ENCODE results near the gene TSPAN10. TPM values are rescaled to one million over a fixed set of nuclear protein-coding genes. Genes with fewer than 3 reads are reported as not detected.

TSPAN10 gene
- total and polyA plus RNA-seq, 2 of the 8 experiments (the other 6 are each of a cell fraction or from before 2014, with no cell fraction given), result 0.99 to 1.1 TPM

- no peak overlapping the region for H2AK5ac ChIP-seq (ENCODE audit: low read depth, low read length)
- TF ChIP-seq SP1 (IDR thresholded peaks at IDR 0.05; ENCODE audit: low read depth, low read length) (no peak), EZH2 (IDR thresholded peaks at IDR 0.05; ENCODE audit: low read depth, low read length, severe bottlenecking) (no peak), SIRT6 (IDR thresholded peaks at IDR 0.05; ENCODE audit: low read length) (no peak), CBX5 (IDR thresholded peaks at IDR 0.05; ENCODE audit: low read depth, low read length) (no peak), HDAC6 (IDR thresholded peaks at IDR 0.05; ENCODE audit: low read depth, low read length) (no peak), CBX8 (IDR thresholded peaks at IDR 0.05; ENCODE audit: borderline replicate concordance, low read depth, low read length) (no peak), CREB1 (IDR thresholded peaks at IDR 0.05) (no peak), SUZ12 (IDR thresholded peaks at IDR 0.05; ENCODE audit: low read length) (no peak), HDAC2 (IDR thresholded peaks at IDR 0.05; ENCODE audit: borderline replicate concordance in 1 of 2, low read depth in 2 of 2, low read length in 2 of 2) (no peak), RXRA (IDR thresholded peaks at IDR 0.05; ENCODE audit: insufficient read depth, low read depth, low read length) (no peak), BRCA1 (IDR thresholded peaks at IDR 0.05; ENCODE audit: low read depth, low read length) (no peak), GTF2F1 (IDR thresholded peaks at IDR 0.05; ENCODE audit: borderline replicate concordance, low read depth, low read length) (no peak), USF2 (IDR thresholded peaks at IDR 0.05; ENCODE audit: low read length) (no peak)
- POLR2A ChIA-PET (ENCODE audit: partially characterized antibody), result interaction anchor here (1.0 to 2.1 kb wide), 7 partner anchors 10 to 42 kb away, joined by 3 to 8 read pairs (median 4); partner anchors contain the start of genes MRPL12, NPLOC4 and TSPAN10
- H3K14ac ChIP-seq (ENCODE audit: insufficient read length), result no peak overlapping the region
- H3K18ac ChIP-seq (ENCODE audit: extremely low read depth, low read length), result no peak overlapping the region
- no peak overlapping the region for H3K4ac ChIP-seq (replicated peaks; ENCODE audit: insufficient read length, low read depth, low read length)
- H3K23me2 ChIP-seq (ENCODE audit: low read depth, low read length), result no peaks in the 10 kb centered on the region; the same call in 1 of the 2 replicates
- no peak for DNase-seq (ENCODE audit: low read depth in 1 of 2, low spot score in 2 of 2)
- no peaks in the 10 kb centered on the region for H3K9me3 ChIP-seq (ENCODE audit: insufficient read depth in 2 of 2, low read depth in 1 of 2, low read length in 1 of 2)
- no peak overlapping the region for H4K91ac ChIP-seq (replicated peaks; ENCODE audit: insufficient read length, low read length)
- peaks cover 0 to 2% of the 10 kb centered on the region in 2 experiments; a peak in 1 of 4 replicates for H3K79me2 ChIP-seq (ENCODE audit: control insufficient read depth in 1 of 2, insufficient read depth in 2 of 2, low read length in 2 of 2)
- H2BK15ac ChIP-seq (ENCODE audit: low read length), result no peak overlapping the region
- no peak overlapping the region for H2AFZ ChIP-seq (ENCODE audit: low read length)
- H3K9ac ChIP-seq (replicated peaks in 1 of 4; ENCODE audit: extremely low read depth in 1 of 4, low read depth in 3 of 4, low read length in 3 of 4), result no peak overlapping the region
- no peak overlapping the region for H4K5ac ChIP-seq (ENCODE audit: insufficient read length, low read depth, low read length)
- H3K27ac ChIP-seq (ENCODE audit: low read depth, low read length), result no peak overlapping the region
- peaks cover 4% of the 10 kb centered on the region; the same call in 1 of the 2 replicates for H3K79me1 ChIP-seq (ENCODE audit: low read depth, low read length)
- FAIRE-seq, result no peak
- H4K8ac ChIP-seq (ENCODE audit: extremely low read depth, insufficient read depth, low read length), result no peak overlapping the region
- H3K36me3 ChIP-seq (ENCODE audit: control insufficient read depth in 2 of 4, insufficient read depth in 4 of 4, low read length in 3 of 4), result peaks cover 0 to 5% (median 0%) of the 10 kb centered on the region in 4 experiments; a peak in 1 of 8 replicates
- CTCF ChIA-PET (ENCODE audit: partially characterized antibody), result interaction anchor here (0.7 to 1.2 kb wide), 4 partner anchors 11 to 22 kb away, joined by 3 read pairs; no protein-coding TSS in a partner anchor
- H2BK120ac ChIP-seq (replicated peaks; ENCODE audit: low read depth, low read length), result no peak overlapping the region
- H3K56ac ChIP-seq (replicated peaks; ENCODE audit: insufficient read length, low read depth, low read length), result no peak overlapping the region
- H2BK12ac ChIP-seq (ENCODE audit: low read depth, low read length), result no peak overlapping the region
- H2BK5ac ChIP-seq (ENCODE audit: low read depth, low read length), result no peak overlapping the region
- H3K23ac ChIP-seq (ENCODE audit: insufficient read length), result no peak overlapping the region
- H2BK20ac ChIP-seq (ENCODE audit: low read length), result no peak overlapping the region
- no peaks in the 10 kb centered on the region for H3K27me3 ChIP-seq (replicated peaks in 1 of 4; ENCODE audit: control insufficient read depth in 3 of 4, extremely low read depth in 1 of 4, insufficient read depth in 3 of 4, low read length in 3 of 4)
- 92% methylated on average over 9 of the region's 9 CpGs; no CpG with 5 or more reads in 1 of the 2 experiments for WGBS, 2 experiments (ENCODE audit: extremely low coverage in 1 of 2, insufficient coverage in 1 of 2, insufficient read length in 1 of 2, insufficient replicate concordance in 2 of 2, low coverage in 1 of 2, low lambda C conversion rate in 2 of 2, missing lambda C conversion rate in 1 of 2)
- H3K4me1 ChIP-seq (replicated peaks in 1 of 4; ENCODE audit: control insufficient read depth in 3 of 4, insufficient read depth in 4 of 4, low read length in 3 of 4), result peaks cover under 1 to 5% (median 2%) of the 10 kb centered on the region in 4 experiments
- H4K20me1 ChIP-seq (replicated peaks in 1 of 2; ENCODE audit: control insufficient read depth in 1 of 2, insufficient read depth in 2 of 2, low read length in 2 of 2), result no peaks in the 10 kb centered on the region
- no peak overlapping the region for H3K4me3 ChIP-seq (ENCODE audit: extremely low read depth in 1 of 4, insufficient read depth in 2 of 4, low read depth in 3 of 4, low read length in 4 of 4)
- no peak overlapping the region for H3K4me2 ChIP-seq (ENCODE audit: insufficient read depth in 1 of 2, low read depth in 2 of 2, low read length in 2 of 2)
These were observed 23.4 kb downstream of the TSPAN10 start for GRCh38 chr17:81660441-81660840.

Measured in H1 (cell line).